Measurements from ENCODE around the gene FMN2. TPM values are rescaled to one million over a fixed set of nuclear protein-coding genes. Genes with fewer than 3 reads are reported as not detected.

Gene FMN2
- total RNA-seq, 1 donor from 2014 or later, result 60.7 TPM

- FAIRE-seq (no peak), DNase-seq (ENCODE audit: low spot score in 2 of 2) (no peak)
Observed at GRCh38 chr1:240506176-240506575, 414.5 kb downstream of the FMN2 start.

- DNase-seq (ENCODE audit: low spot score in 2 of 2) (no peak), FAIRE-seq (no peak)
Observed at GRCh38 chr1:240508201-240508600, 416.5 kb downstream of the FMN2 start.

- no peak for FAIRE-seq
- DNase-seq (ENCODE audit: low spot score in 2 of 2), result no peak
Observed at GRCh38 chr1:240508950-240509349, 417.3 kb downstream of the FMN2 start.

DNA sequence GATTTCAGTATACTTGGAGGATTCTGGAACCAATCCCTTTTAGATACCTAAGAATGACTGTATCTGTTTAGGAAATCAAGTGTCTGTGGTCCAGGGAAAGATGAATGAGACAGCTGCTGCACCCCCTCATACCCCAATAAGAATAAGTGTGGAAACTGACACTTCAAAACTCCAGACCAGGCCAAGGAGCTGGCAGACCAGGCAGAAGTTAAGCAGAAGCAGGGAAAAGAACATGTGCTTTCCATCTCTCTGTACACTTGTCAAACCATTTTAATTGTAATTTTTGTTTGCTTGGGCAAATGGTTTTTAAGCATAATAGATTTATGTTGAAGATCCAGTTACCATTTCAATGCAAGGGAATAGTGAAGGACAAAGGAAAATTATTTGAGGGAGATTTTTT lies 420.1 kb downstream of the FMN2 start:
- DNase-seq (ENCODE audit: low spot score in 2 of 2), result no peak
- no peak for FAIRE-seq

DNA sequence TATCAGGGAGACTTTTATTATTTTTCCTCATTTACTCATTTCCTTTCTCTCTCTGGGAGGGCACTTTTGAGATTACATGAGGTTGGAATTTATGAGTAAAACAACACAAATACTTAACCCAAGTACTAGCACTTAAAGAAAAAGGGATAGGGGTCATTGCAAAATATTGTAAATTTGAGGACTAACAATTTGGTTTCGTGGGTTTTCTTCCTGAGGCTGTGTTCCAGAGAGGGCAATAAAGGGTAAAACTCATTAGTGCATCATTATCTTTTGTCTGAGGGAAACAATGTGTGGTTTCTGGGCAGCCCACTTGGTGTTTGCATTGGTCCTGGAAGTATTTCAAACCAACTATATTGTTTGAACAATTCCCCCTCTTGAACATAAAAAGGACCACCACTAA lies 423.8 kb downstream of the FMN2 start:
- no peak for FAIRE-seq
- no peak for DNase-seq (ENCODE audit: low spot score in 2 of 2)

GRCh38 chr1:240516069-240516468 lies 424.4 kb downstream of the FMN2 start:
- DNase-seq (ENCODE audit: low spot score in 2 of 2) (no peak), FAIRE-seq (no peak)

DNA sequence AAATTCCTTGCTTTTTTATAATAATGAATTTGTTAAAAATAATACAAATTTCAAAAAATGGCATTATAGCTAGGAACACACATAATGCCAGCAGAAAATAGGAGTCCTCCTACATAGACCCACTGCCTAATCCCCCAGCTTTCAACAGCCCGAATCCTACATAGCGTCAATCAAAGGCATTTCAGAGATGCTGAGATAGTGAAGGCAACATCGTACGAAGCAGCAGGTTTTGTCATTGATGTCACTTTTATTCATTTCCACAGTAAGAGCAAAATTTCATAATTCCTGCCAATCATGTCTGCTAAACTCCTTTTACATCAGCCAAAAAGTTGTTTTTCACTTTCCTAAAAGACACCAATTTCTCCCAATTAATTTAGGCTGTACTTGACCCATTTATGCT lies 426.2 kb downstream of the FMN2 start:
- DNase-seq (ENCODE audit: low spot score in 2 of 2), result no peak
- no peak for FAIRE-seq

- DNase-seq (ENCODE audit: low spot score in 2 of 2), result no peak
Observed at GRCh38 chr1:240522122-240522822, 430.6 kb downstream of the FMN2 start.

GRCh38 chr1:240524356-240525069 lies 432.8 kb downstream of the FMN2 start:
- DNase-seq (ENCODE audit: low spot score in 2 of 2) (no peak), FAIRE-seq (no peak)

More at GRCh38 chr1:240522122-240522822, 430.6 kb downstream of the FMN2 start:
- FAIRE-seq, result no peak

Small RNA genes within 50 kb of the gene (small RNA-seq; reads per million reads assigned to genes)
- gene RF00019, result not detected

Measured in frontal cortex (tissue), 4 donors.